ENCODE data around the gene PIGL.

PIGL gene

DNA sequence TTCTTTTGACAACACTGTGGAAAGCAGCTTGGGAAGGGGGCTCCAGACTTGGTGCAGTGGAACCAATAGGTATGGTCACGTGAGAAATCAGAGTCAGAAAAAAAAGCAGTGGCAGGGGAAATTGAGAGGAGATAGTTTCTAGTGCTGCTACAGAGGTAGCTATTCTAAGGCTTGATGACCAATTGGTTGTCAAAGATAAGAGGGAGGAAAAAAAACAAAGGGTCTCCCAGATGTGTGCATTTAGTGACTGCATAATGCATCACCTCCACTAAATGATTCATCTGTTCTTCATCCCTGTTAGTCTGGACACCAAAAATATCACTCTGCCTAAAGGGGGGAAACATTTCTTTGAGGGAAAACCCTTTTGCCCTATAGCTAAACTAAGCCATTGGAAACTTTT, 56.5 kb downstream of the PIGL start:
- Mint-ChIP-seq H3K4me3 (no peak overlapping the region), H3K36me3 (ENCODE audit: low read depth) (peaks cover 19% of the 10 kb centered on the region), H3K9me3 (peaks cover 15% of the 10 kb centered on the region), H3K4me1 (ENCODE audit: low read depth) (peaks cover 8% of the 10 kb centered on the region), H3K27me3 (ENCODE audit: low read depth) (no peaks in the 10 kb centered on the region), H3K27ac (no peak overlapping the region)
- no peak for DNase-seq (ENCODE audit: low spot score)

DNA sequence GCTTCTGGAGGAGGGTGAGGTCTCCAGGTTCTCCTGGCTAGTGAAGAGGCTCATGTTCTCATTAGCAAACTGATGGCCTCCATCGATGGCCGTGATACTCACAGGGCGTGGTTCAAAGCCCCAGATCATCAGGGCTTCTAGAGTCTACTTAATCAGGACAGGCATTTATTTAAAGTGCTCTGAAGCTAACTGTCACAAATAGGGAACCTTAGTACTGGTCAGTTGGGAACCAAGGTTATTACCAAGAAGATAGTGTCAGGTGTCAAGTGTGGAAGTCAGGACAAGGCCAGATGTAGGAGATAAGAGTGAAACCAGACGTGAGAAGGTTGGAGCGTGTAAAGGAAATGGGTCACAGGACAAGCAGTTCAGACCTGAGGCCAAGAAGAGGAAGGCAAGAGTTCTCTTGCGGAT, 56.9 kb downstream of the PIGL start:
- no peaks in the 10 kb centered on the region for H3K27me3 Mint-ChIP-seq (ENCODE audit: low read depth)
- H3K9me3 Mint-ChIP-seq = peaks cover 19% of the 10 kb centered on the region
- H3K27ac Mint-ChIP-seq = no peak overlapping the region
- DNase-seq (ENCODE audit: low spot score) = no peak
- no peak overlapping the region for H3K4me3 Mint-ChIP-seq
- H3K4me1 Mint-ChIP-seq (ENCODE audit: low read depth) = peaks cover 8% of the 10 kb centered on the region
- peaks cover 23% of the 10 kb centered on the region for H3K36me3 Mint-ChIP-seq (ENCODE audit: low read depth)

DNA sequence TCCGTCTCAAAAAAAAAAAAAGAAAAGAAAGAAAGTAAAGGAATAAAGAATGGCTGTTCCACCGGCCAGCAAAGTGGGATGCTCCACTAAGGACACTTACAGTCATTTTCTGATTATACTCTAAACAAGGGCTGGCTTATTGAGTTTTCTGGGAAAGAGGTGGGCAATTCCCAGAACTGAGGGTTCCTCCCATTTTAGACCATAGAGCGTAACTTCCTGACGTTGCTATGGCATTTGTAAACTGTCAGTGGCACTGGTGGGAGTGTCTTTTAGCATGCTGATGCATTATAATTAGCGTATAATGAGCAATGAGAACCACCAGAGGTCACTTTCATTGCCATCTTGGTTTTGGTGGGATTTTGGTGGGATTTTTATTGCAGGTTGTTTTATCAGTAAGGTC, 58.0 kb downstream of the PIGL start:
- peaks cover 4% of the 10 kb centered on the region for H3K4me1 Mint-ChIP-seq (ENCODE audit: low read depth)
- peaks cover 26% of the 10 kb centered on the region for H3K36me3 Mint-ChIP-seq (ENCODE audit: low read depth)
- no peak overlapping the region for H3K27ac Mint-ChIP-seq
- no peaks in the 10 kb centered on the region for H3K27me3 Mint-ChIP-seq (ENCODE audit: low read depth)
- peaks cover 20% of the 10 kb centered on the region for H3K9me3 Mint-ChIP-seq
- DNase-seq (ENCODE audit: low spot score) = no peak
- no peak overlapping the region for H3K4me3 Mint-ChIP-seq

DNA sequence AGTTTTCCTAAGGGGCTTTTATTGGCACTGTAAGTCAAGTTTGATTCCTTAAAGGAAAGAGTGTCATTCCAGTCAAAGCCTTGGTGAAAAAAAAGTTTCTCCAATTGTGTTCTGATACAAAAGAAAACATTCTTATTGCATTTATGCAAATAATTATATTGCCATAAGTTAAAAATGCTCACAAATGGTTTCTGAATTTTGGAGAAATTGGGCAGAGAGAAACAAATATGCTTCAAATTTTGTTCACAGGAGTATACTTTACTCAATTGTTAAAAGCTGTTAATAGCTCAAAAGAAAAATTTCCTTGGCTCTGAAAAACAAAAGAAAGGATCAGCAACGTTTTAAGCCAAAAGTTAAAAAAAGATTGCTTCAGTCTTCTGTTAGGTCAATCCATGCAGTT, 60.2 kb downstream of the PIGL start:
- no peak for DNase-seq (ENCODE audit: low spot score)
- Mint-ChIP-seq H3K36me3 (ENCODE audit: low read depth) (peaks cover 28% of the 10 kb centered on the region), H3K4me3 (no peak overlapping the region), H3K9me3 (peaks cover 20% of the 10 kb centered on the region), H3K27ac (no peak overlapping the region), H3K27me3 (ENCODE audit: low read depth) (no peaks in the 10 kb centered on the region), H3K4me1 (ENCODE audit: low read depth) (peaks cover 6% of the 10 kb centered on the region)

DNA sequence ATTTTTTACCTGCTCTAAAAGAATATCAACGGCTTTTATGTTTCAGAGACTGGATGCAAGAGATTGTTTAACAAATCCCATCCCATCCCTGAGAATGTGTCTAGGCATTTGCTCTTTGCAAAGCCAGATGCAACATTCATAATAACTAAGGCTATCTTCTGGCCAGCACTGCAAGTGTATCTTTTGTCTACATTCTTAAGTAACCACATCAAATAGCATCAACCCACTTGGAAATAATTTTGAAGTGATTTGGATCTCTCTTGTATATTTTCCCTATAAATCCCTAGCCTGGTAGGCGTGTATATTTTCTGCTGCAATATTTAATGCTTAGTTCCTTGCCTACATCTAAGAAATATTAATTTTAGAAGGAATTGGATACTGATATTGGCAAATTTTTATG, 64.3 kb downstream of the PIGL start:
- H3K27me3 Mint-ChIP-seq (ENCODE audit: low read depth) = no peaks in the 10 kb centered on the region
- H3K4me3 Mint-ChIP-seq = no peak overlapping the region
- peaks cover 20% of the 10 kb centered on the region for H3K4me1 Mint-ChIP-seq (ENCODE audit: low read depth)
- no peak for DNase-seq (ENCODE audit: low spot score)
- H3K9me3 Mint-ChIP-seq = peaks cover 11% of the 10 kb centered on the region
- H3K36me3 Mint-ChIP-seq (ENCODE audit: low read depth) = peaks cover 31% of the 10 kb centered on the region
- H3K27ac Mint-ChIP-seq = no peak overlapping the region

DNA sequence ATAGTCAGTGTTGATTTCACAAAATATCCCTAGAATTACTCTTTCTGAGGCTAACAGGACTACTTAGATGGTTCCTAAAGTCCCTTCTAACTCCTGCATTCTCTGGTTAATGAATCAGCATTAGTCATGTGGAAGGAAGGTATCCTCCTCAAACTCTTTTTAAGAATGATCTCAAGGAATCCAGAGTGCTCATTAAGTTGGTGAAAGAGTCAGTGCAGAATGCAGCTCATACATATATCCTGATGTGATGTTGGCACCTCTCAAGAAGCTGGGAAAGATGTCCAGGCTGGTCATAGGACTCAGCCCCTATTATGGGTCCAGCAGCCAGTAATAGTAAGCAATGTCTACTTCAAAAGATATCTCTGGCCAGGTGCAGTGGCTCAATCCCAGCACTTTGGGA, 65.5 kb downstream of the PIGL start:
- H3K27ac Mint-ChIP-seq = no peak overlapping the region
- H3K27me3 Mint-ChIP-seq (ENCODE audit: low read depth) = no peaks in the 10 kb centered on the region
- peaks cover 6% of the 10 kb centered on the region for H3K9me3 Mint-ChIP-seq
- H3K4me1 Mint-ChIP-seq (ENCODE audit: low read depth) = peaks cover 32% of the 10 kb centered on the region
- peaks cover 26% of the 10 kb centered on the region for H3K36me3 Mint-ChIP-seq (ENCODE audit: low read depth)
- no peak overlapping the region for H3K4me3 Mint-ChIP-seq
- no peak for DNase-seq (ENCODE audit: low spot score)

DNA sequence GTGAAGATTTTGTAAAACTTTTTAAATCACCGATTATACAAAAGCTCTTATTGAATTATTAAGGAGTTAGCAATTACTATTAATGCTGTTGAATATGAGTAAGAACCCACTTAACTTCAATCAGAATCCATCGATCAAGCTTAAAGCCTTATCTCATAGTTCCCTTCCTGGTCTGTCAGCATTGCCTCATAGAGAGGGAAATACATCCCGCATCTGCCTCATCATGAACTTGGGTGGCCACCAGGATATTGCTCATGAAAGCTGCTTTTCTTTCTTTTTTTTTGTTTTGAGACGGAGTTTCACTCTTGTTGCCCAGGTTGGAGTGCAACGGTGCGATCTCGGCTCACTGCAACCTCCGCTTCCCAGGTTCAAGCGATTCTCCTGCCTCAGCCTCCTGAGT, 66.7 kb downstream of the PIGL start:
- H3K4me1 Mint-ChIP-seq (ENCODE audit: low read depth) = peaks cover 38% of the 10 kb centered on the region
- DNase-seq (ENCODE audit: low spot score) = no peak
- no peak overlapping the region for H3K4me3 Mint-ChIP-seq
- H3K27ac Mint-ChIP-seq = no peak overlapping the region
- peaks cover 3% of the 10 kb centered on the region for H3K9me3 Mint-ChIP-seq
- no peaks in the 10 kb centered on the region for H3K27me3 Mint-ChIP-seq (ENCODE audit: low read depth)
- H3K36me3 Mint-ChIP-seq (ENCODE audit: low read depth) = peaks cover 19% of the 10 kb centered on the region

DNA sequence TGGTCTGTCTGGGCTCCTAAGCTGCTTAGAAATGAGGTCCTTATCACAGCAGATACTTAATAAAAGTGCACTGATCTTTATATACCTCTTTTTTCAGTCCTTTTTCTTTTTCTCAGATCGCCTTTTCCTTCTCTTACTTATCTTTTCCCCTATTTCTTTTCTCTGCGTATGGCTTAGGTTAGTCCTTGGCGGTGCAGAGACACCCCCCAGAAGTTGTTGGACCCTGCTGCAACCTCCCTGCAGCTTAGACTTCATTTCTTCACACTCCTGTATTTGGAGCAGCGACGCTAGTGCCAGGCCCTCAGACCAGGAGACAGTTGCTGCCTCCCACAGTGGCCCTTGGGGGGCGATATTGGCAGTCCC, 68.6 kb downstream of the PIGL start:
- Mint-ChIP-seq H3K4me1 (ENCODE audit: low read depth) (peaks cover 45% of the 10 kb centered on the region), H3K27me3 (ENCODE audit: low read depth) (no peaks in the 10 kb centered on the region), H3K36me3 (ENCODE audit: low read depth) (peaks cover 12% of the 10 kb centered on the region), H3K9me3 (no peaks in the 10 kb centered on the region), H3K4me3 (peak overlapping the region; percentile 75), H3K27ac (peak overlapping the region; percentile 96)
- no peak for DNase-seq (ENCODE audit: low spot score)

DNA sequence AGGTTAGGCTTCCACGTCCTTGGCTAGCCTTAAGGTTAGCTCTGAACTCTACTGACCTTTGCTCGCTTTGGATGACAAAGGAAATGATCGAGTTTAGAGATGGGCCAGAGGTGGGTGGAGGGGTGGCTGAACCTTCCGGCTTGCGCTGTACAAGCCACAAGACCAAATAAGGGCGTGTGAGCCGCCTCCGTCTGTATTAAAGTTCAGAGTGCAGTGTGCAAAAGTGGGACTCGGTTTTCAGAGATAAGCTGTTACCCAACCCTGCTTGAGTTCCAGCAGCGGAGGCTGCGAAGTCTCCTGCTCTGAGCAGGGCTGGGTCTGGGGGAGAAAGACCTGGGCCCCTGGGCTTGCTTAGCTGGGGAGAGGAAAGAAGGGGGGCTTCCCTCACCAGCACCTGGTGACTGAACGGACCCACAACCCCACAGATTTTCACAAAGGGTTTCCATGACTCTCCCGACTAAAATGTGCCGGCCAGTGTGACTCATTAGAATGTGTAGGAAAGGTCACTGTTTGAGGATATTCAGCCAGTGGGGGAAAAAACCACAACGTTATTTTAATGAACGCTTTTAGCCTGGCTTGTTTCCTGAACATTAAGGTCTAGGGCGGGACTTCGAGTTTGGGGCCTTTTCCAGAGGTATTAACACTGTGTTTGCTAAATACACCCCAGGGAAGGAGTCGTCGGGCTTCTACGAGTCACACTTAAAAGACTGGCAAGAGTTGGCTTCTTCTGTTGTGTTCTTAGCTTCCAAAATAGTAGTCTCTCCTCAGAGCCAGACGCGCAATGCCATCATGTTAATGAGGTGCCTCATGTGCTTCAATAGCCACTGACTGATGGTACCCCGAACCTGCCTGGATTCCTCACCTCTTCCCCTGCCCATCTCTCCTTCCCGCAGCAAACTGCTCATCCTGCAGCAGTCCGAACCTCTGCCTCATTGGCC, 69.3 kb downstream of the PIGL start:
- no peaks in the 10 kb centered on the region for H3K9me3 Mint-ChIP-seq
- no peaks in the 10 kb centered on the region for H3K27me3 Mint-ChIP-seq (ENCODE audit: low read depth)
- H3K4me1 Mint-ChIP-seq (ENCODE audit: low read depth) = peaks cover 45% of the 10 kb centered on the region

DNA sequence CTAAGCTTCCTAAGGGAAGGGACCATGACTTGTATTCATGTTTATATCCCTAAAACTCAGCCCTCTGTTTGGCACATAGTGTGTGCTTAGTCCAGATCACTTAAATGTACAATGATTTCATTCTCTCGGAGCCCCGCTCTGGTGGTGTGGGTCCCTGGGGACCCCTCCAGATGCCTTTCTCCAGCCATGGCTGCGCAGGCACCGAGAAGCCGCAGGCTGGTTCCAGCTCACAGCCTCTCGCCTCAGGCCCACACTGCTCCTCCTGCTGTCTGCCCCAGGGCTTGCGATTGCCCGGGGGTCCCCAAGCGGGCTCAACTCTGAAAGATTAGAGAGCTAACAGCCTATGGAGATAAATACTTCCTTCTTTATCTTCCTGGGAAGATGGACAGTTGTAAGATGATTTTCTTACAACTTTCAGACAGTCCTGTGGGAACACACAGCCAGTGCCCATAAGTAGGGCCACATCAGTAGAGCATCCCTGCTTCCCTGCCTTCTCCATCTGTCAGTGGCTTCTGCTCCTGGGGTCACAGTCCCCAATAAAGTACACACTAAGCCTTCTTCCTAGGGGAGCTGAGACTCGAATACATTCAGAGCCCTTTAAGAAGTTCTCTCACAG, 70.0 kb downstream of the PIGL start:
- peaks cover 45% of the 10 kb centered on the region for H3K4me1 Mint-ChIP-seq (ENCODE audit: low read depth)
- no peak for DNase-seq (ENCODE audit: low spot score)
- H3K27me3 Mint-ChIP-seq (ENCODE audit: low read depth) = no peaks in the 10 kb centered on the region
- peak overlapping the region; percentile 96 for H3K27ac Mint-ChIP-seq
- peak overlapping the region; percentile 75 for H3K4me3 Mint-ChIP-seq
- H3K36me3 Mint-ChIP-seq (ENCODE audit: low read depth) = peaks cover 12% of the 10 kb centered on the region
- H3K9me3 Mint-ChIP-seq = no peaks in the 10 kb centered on the region

More for the DNA sequence above, 69.3 kb downstream of the PIGL start:
- Mint-ChIP-seq H3K4me3 (peak overlapping the region; percentile 75), H3K36me3 (ENCODE audit: low read depth) (peaks cover 12% of the 10 kb centered on the region), H3K27ac (peak overlapping the region; percentile 96)
- peak; percentile 89 for DNase-seq (ENCODE audit: low spot score)

DNA sequence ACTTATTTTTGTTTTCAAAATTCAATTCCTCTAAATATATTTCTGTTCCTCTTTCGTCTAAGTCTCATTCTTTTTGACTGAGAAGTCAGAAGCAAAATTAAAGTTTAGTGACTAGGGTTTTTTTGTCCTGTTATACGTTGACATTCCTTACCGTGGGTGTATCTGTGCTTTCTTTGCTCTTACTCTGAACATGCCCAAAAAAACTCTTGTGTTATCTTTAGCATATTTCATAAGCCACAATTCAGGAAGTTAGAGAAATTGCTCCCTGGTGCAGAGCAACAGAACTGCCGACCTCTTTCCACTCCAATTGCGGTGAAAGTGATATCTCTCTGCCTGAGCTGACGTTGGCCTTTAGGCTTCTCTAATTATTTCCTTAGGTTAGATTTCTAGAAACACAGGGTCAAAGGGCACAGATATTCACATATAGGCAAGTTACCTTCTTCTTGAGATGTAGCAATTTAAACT, 70.6 kb downstream of the PIGL start:
- Mint-ChIP-seq H3K27ac (peak overlapping the region; percentile 96), H3K4me3 (peak overlapping the region; percentile 75), H3K4me1 (ENCODE audit: low read depth) (peaks cover 43% of the 10 kb centered on the region), H3K36me3 (ENCODE audit: low read depth) (peaks cover 12% of the 10 kb centered on the region), H3K27me3 (ENCODE audit: low read depth) (no peaks in the 10 kb centered on the region), H3K9me3 (no peaks in the 10 kb centered on the region)
- peak; percentile 17 for DNase-seq (ENCODE audit: low spot score)

DNA sequence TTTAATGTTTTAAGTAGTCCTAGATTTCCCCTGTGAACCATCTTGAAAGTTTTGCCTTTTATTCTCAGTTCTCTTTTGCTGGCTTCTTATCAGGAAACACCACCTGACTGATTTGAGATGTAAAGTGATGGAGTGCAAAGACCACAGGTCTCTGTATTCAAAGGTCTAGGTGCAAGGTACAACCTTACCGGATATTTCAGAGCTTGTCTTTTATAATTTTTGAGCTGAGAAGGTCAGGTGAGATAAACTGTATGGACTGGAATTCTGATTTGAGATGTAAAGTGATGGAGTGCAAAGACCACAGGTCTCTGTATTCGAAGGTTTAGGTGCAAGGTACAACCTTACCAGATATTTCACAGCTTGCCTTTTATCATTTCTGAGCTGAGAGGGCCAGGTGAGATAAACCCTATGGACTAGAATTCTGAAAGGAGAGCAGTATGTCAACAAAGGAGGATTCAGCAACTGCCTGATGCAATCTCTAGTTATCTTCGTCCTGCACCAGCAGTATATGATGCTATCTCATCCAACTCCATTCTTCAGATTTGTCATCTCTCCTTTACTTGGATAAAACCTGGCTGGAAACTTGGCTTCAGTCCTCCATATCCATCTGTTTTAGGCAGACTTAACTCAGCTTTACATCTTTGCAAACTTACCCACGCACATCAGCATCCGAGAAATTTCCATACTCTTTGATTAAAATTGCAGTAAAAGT, 72.0 kb downstream of the PIGL start:
- no peaks in the 10 kb centered on the region for H3K27me3 Mint-ChIP-seq (ENCODE audit: low read depth)
- H3K27ac Mint-ChIP-seq = peak overlapping the region; percentile 33
- peak overlapping the region; percentile 23 for H3K4me3 Mint-ChIP-seq
- no peak for DNase-seq (ENCODE audit: low spot score)
- H3K36me3 Mint-ChIP-seq (ENCODE audit: low read depth) = peaks cover 12% of the 10 kb centered on the region
- no peaks in the 10 kb centered on the region for H3K9me3 Mint-ChIP-seq
- peaks cover 43% of the 10 kb centered on the region for H3K4me1 Mint-ChIP-seq (ENCODE audit: low read depth)

DNA sequence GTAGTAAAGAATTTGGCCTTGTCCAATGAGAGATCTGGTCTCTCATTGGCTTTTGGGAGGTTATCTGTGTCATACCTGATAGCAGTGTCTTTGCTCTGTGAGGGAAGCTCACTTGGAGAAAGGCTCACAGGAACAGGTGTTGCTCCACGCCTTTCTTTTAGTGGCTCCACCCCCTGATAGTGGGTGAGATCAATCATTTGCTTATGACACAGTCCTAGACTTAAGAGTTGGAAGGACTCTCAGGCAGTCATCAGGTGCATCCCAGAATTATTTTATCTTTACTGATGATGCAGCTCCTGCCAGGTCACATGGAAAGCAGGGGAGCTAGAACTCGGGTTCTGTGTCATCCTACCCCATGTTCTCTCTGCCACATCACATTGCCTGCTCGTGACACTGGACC, 76.9 kb downstream of the PIGL start:
- peaks cover 3% of the 10 kb centered on the region for H3K36me3 Mint-ChIP-seq (ENCODE audit: low read depth)
- H3K4me1 Mint-ChIP-seq (ENCODE audit: low read depth) = peaks cover 11% of the 10 kb centered on the region
- DNase-seq (ENCODE audit: low spot score) = no peak
- H3K9me3 Mint-ChIP-seq = no peaks in the 10 kb centered on the region
- no peaks in the 10 kb centered on the region for H3K27me3 Mint-ChIP-seq (ENCODE audit: low read depth)
- no peak overlapping the region for H3K27ac Mint-ChIP-seq
- H3K4me3 Mint-ChIP-seq = no peak overlapping the region

DNA sequence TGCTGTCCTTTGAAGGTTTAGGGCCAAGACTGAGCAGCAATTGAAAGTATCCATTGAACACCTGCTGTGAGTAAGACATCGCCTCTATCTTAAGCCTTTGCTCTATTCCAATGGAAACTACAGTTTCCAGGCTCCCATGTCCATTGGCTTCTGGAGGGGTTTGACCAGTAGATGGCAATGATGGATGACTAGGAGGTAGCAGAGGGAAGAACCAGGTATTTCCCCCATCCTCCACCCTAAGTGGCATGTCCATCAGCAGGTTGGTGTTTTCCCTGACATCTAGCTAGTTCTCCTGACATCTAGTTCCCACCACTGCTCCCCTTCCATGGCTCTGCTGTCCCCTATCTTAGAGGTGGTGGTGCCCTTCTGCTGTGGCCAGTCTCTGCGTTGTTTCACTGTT, 77.5 kb downstream of the PIGL start:
- DNase-seq (ENCODE audit: low spot score) = no peak
- Mint-ChIP-seq H3K27me3 (ENCODE audit: low read depth) (no peaks in the 10 kb centered on the region), H3K9me3 (no peaks in the 10 kb centered on the region), H3K36me3 (ENCODE audit: low read depth) (peaks cover 3% of the 10 kb centered on the region), H3K4me3 (no peak overlapping the region), H3K27ac (no peak overlapping the region), H3K4me1 (ENCODE audit: low read depth) (peaks cover 6% of the 10 kb centered on the region)
